ENCODE results near the gene TAS2R42. TPM values are rescaled to one million over a fixed set of nuclear protein-coding genes. Genes with fewer than 3 reads are reported as not detected.

TAS2R42 gene
- polyA plus RNA-seq, 1 donor from 2014 or later: not detected

- Histone ChIP-seq H3K9me2 (ENCODE audit: insufficient read depth, low read length) (no peaks in the 10 kb centered on the region), H3K27ac (ENCODE audit: low read length) (no peak overlapping the region), H4K20me1 (ENCODE audit: insufficient read depth) (no peaks in the 10 kb centered on the region), H3K4me3 (ENCODE audit: low read length) (no peak overlapping the region), H3K79me2 (replicated peaks; ENCODE audit: insufficient read depth, low read length) (peaks cover 86% of the 10 kb centered on the region), H2AFZ (ENCODE audit: low read depth, low read length) (no peak overlapping the region), H3K9ac (ENCODE audit: low read length) (no peak overlapping the region), H3K4me2 (ENCODE audit: low read length) (no peak overlapping the region), H3K36me3 (ENCODE audit: insufficient read depth, low read length) (peaks cover 7% of the 10 kb centered on the region), H3F3A (ENCODE audit: insufficient read depth, low read length, poor library complexity, severe bottlenecking) (no peaks in the 10 kb centered on the region), H3K9me3 (ENCODE audit: low read length) (no peaks in the 10 kb centered on the region), H3K27me3 (ENCODE audit: insufficient read depth, low read depth, low read length) (no peaks in the 10 kb centered on the region)
- no peak for TF ChIP-seq POLR2AphosphoS5 (IDR thresholded peaks at IDR 0.05)
- TF ChIP-seq MXI1 (conservative IDR thresholded peaks at IDR 0.05; ENCODE audit: poor library complexity, severe bottlenecking): no peak
- TF ChIP-seq SMC3 (conservative IDR thresholded peaks at IDR 0.05; ENCODE audit: poor library complexity): no peak
- no peak for TF ChIP-seq TAF1 (IDR thresholded peaks at IDR 0.05; ENCODE audit: low read depth)
- TF ChIP-seq EZH2 (IDR thresholded peaks at IDR 0.05; ENCODE audit: borderline replicate concordance, insufficient read depth, low read length, poor library complexity, severe bottlenecking): no peak
- TF ChIP-seq RAD21 (conservative IDR thresholded peaks at IDR 0.05): no peak
Measured at GRCh38 chr12:11164384-11164783, 22.4 kb downstream of the TAS2R42 start.

GRCh38 chr12:11162502-11162901 lies 24.2 kb downstream of the TAS2R42 start:
- no peaks in the 10 kb centered on the region for H4K20me1 ChIP-seq (ENCODE audit: insufficient read depth)
- peaks cover 81% of the 10 kb centered on the region for H3K79me2 ChIP-seq (replicated peaks; ENCODE audit: insufficient read depth, low read length)
- H3K9me2 ChIP-seq (ENCODE audit: insufficient read depth, low read length): no peaks in the 10 kb centered on the region
- no peak overlapping the region for H2AFZ ChIP-seq (ENCODE audit: low read depth, low read length)
- H3K36me3 ChIP-seq (ENCODE audit: insufficient read depth, low read length): peaks cover 7% of the 10 kb centered on the region
- H3K9ac ChIP-seq (ENCODE audit: low read length): no peak overlapping the region
- no peaks in the 10 kb centered on the region for H3K9me3 ChIP-seq (ENCODE audit: low read length)
- no peak overlapping the region for H3K27ac ChIP-seq (ENCODE audit: low read length)
- H3K4me3 ChIP-seq (ENCODE audit: low read length): no peak overlapping the region
- no peak overlapping the region for H3K4me2 ChIP-seq (ENCODE audit: low read length)
- H3F3A ChIP-seq (ENCODE audit: insufficient read depth, low read length, poor library complexity, severe bottlenecking): no peaks in the 10 kb centered on the region
- no peak for TF ChIP-seq EP300 (conservative IDR thresholded peaks at IDR 0.05; ENCODE audit: poor library complexity, severe bottlenecking)
- TF ChIP-seq TAF1 (IDR thresholded peaks at IDR 0.05; ENCODE audit: low read depth): no peak
- TF ChIP-seq EZH2 (IDR thresholded peaks at IDR 0.05; ENCODE audit: borderline replicate concordance, insufficient read depth, low read length, poor library complexity, severe bottlenecking): no peak
- no peak for TF ChIP-seq SMC3 (conservative IDR thresholded peaks at IDR 0.05; ENCODE audit: poor library complexity)
- TF ChIP-seq CTCF (IDR thresholded peaks at IDR 0.05; ENCODE audit: poor library complexity, severe bottlenecking): no peak
- TF ChIP-seq REST (IDR thresholded peaks at IDR 0.05; ENCODE audit: borderline replicate concordance): no peak
- TF ChIP-seq RAD21 (conservative IDR thresholded peaks at IDR 0.05): no peak
- TF ChIP-seq MXI1 (conservative IDR thresholded peaks at IDR 0.05; ENCODE audit: poor library complexity, severe bottlenecking): no peak
- TF ChIP-seq POLR2AphosphoS5 (IDR thresholded peaks at IDR 0.05): no peak
- no peaks in the 10 kb centered on the region for H3K27me3 ChIP-seq (ENCODE audit: insufficient read depth, low read depth, low read length)

Measured in neural cell (in vitro differentiated cells).